ENCODE data around the gene CAT.

Gene CAT

DNA sequence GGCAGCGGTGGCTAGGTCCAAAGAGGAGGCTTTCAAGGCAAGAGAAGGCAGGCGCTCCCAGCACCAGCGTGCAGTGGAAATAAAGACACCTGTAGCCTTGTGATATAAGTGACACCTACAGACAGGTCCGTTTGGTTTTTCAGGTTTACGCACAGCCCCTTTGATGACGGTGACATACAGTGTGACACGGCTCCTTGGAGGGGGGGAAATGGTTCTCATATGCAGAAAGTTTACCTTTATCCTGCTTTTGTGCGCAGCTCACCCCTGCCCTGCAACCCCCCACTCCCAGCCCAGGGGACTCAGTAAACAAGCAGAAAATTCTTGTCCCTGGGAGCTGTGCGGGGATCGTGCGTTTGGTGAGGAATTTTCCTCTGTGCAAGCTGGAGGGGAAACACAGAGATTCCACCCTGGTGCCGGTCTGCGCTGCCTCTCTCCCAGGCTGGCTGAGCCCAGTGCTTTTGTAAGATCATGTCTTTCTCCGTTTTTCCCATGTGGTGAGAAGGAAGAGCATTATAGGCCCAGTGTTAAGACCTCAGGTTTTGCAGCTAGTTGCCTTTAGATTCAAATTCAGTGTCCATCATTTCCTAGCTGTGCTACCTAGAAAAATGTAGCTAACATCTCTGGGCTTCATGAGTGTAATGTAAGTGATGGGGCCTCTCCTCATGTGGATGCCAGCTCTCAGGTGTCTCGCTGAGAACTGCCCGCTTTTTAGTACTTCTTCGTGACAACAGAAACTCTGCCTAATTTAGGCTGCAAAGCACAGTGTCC lies 75.1 kb downstream of the CAT start, which contains the start of gene ELF5:
TSS of gene ELF5 (minus strand) at position 113 of the 768 bp plus-strand sequence. CDS start 8,045 bp downstream, outside the sequence.
- H3K9ac ChIP-seq (ENCODE audit: low read depth, low read length): no peak within 1 kb of the TSS
- no peak within 1 kb of the TSS for H3K4me3 ChIP-seq (ENCODE audit: low read length)
- H3K27me3 ChIP-seq (ENCODE audit: insufficient read depth, low read length): no peaks in the 10 kb centered on the region
- H3K9me3 ChIP-seq (ENCODE audit: insufficient read depth, low read depth, low read length): no peaks in the 10 kb centered on the region
- H3K4me1 ChIP-seq (ENCODE audit: insufficient read depth, low read length): no peaks in the 10 kb centered on the region; the same call in 1 of the 2 replicates
- H3K27ac ChIP-seq (ENCODE audit: low read depth, low read length): no peak within 1 kb of the TSS
- H3K36me3 ChIP-seq (ENCODE audit: insufficient read depth, low read length): no peaks in the 10 kb centered on the region
- 89% methylated on average over 17 of the region's 17 CpGs for WGBS

GRCh38 chr11:34514597-34514996 lies 75.9 kb downstream of the CAT start:
- H3K27me3 ChIP-seq (ENCODE audit: insufficient read depth, low read length): no peaks in the 10 kb centered on the region
- H3K4me3 ChIP-seq (ENCODE audit: low read length): no peak overlapping the region
- 94% methylated on average over 7 of the region's 7 CpGs for WGBS
- H3K9ac ChIP-seq (ENCODE audit: low read depth, low read length): no peak overlapping the region
- H3K9me3 ChIP-seq (ENCODE audit: insufficient read depth, low read depth, low read length): no peaks in the 10 kb centered on the region
- no peaks in the 10 kb centered on the region for H3K36me3 ChIP-seq (ENCODE audit: insufficient read depth, low read length)
- no peak overlapping the region for H3K27ac ChIP-seq (ENCODE audit: low read depth, low read length)
- no peaks in the 10 kb centered on the region; the same call in 1 of the 2 replicates for H3K4me1 ChIP-seq (ENCODE audit: insufficient read depth, low read length)

DNA sequence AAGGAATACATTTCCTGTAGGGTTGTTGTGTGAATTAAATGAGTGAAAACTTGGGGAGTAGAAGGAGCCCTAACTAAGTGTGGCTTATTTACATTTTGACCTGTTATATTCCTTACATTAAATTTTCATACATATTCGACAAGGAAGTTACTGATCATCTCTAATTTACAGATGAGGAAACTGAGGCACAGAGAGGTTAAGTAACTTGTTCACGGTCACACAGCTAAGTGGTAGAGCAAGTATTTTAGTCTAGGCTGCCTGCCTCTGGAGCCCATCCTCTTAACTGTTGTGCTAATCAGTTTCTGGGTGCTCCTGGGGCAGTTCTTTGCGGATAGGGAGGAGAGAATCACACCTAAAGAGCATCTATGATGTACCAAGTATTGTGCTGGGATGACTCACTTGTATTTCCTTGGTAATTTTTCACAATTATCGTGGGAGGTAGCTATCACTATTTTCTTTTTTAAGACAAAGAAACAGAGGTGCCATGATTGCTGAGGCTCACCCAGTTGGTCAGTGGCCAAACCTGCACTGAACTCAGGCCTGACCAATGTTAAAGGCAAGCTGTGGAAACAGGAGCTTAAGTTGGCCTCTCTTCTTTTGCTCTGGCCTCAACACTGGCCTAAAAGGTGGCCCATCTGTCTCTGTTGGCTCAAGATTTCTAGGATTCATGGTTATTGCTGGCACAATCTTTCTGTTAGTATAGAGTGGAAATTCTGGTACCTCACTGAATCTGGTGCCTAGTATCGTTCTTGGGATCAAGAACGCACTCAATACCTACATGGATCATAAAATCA lies 77.7 kb downstream of the CAT start:
- WGBS: 93% methylated on average over 5 of the region's 6 CpGs
- no peaks in the 10 kb centered on the region for H3K9me3 ChIP-seq (ENCODE audit: insufficient read depth, low read depth, low read length)
- H3K4me3 ChIP-seq (ENCODE audit: low read length): no peak overlapping the region
- H3K36me3 ChIP-seq (ENCODE audit: insufficient read depth, low read length): no peaks in the 10 kb centered on the region
- no peak overlapping the region for H3K27ac ChIP-seq (ENCODE audit: low read depth, low read length)
- H3K9ac ChIP-seq (ENCODE audit: low read depth, low read length): no peak overlapping the region
- no peaks in the 10 kb centered on the region; the same call in 1 of the 2 replicates for H3K4me1 ChIP-seq (ENCODE audit: insufficient read depth, low read length)
- no peaks in the 10 kb centered on the region for H3K27me3 ChIP-seq (ENCODE audit: insufficient read depth, low read length)

GRCh38 chr11:34519595-34520235 lies 81.0 kb downstream of the CAT start:
- Histone ChIP-seq H3K4me1 (ENCODE audit: insufficient read depth, low read length) (no peaks in the 10 kb centered on the region), H3K9me3 (ENCODE audit: insufficient read depth, low read depth, low read length) (no peaks in the 10 kb centered on the region), H3K9ac (ENCODE audit: low read depth, low read length) (no peak overlapping the region), H3K36me3 (ENCODE audit: insufficient read depth, low read length) (no peaks in the 10 kb centered on the region), H3K4me3 (ENCODE audit: low read length) (no peak overlapping the region), H3K27me3 (ENCODE audit: insufficient read depth, low read length) (no peaks in the 10 kb centered on the region), H3K27ac (ENCODE audit: low read depth, low read length) (no peak overlapping the region)
- 98% methylated on average over 2 of the region's 2 CpGs for WGBS

DNA sequence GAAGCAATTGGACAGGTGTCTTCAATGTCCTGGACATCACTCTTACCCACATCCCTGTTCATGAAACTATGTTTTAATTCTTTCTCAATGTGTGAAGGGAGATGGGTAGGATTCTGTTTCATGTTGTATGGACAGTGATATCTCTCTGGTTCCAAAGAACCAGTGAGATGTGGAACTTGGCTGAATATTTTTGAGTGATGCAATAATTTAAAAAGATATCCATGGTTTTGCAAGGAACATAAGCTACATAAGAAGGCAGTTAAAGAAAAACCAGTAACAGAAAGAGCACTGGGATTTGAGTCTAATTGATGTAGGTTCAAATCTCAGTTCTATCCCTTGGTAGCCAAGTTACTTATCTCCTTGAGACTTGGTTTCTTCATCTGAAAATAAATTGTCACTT lies 82.5 kb downstream of the CAT start:
- Histone ChIP-seq H3K27me3 (ENCODE audit: insufficient read depth, low read length) (no peaks in the 10 kb centered on the region), H3K36me3 (ENCODE audit: insufficient read depth, low read length) (no peaks in the 10 kb centered on the region), H3K27ac (ENCODE audit: low read depth, low read length) (no peak overlapping the region), H3K9me3 (ENCODE audit: insufficient read depth, low read depth, low read length) (no peaks in the 10 kb centered on the region), H3K9ac (ENCODE audit: low read depth, low read length) (no peak overlapping the region), H3K4me1 (ENCODE audit: insufficient read depth, low read length) (no peaks in the 10 kb centered on the region), H3K4me3 (ENCODE audit: low read length) (no peak overlapping the region)
